Esophagus squamous epithelium (tissue), 4 donors: Measurements from ENCODE around the gene GMNN.

Experiments used
- POLR2A ChIP-seq, 4 donors: fragments of 450-650 bp; IDR thresholded peaks; one replicate each; pipeline ENCODE4 v1.6.1; 2017; ENCODE audit warnings: antibody characterized with exemption in 4 of 4, mild to moderate bottlenecking in 4 of 4, moderate library complexity in 3 of 4
- TF ChIP-seq, protein P1 (sequence below), 6 experiments: fragments of 450-650 bp in 4 of 6; fragments of 200-600 bp in 2 of 6; sonication (generic) in 2 of 6; IDR thresholded peaks; one replicate each; pipeline ENCODE4 v1.5.1; 2016 to 2019; ENCODE audit warnings: antibody characterized with exemption in 6 of 6, mild to moderate bottlenecking in 4 of 6, moderate library complexity in 4 of 6

GRCh38 chr6:24818346-24818745, 43.6 kb downstream of the GMNN start:
- no peak for TF ChIP-seq POLR2A (IDR thresholded peaks at IDR 0.05)
- TF ChIP-seq, protein P1, sequence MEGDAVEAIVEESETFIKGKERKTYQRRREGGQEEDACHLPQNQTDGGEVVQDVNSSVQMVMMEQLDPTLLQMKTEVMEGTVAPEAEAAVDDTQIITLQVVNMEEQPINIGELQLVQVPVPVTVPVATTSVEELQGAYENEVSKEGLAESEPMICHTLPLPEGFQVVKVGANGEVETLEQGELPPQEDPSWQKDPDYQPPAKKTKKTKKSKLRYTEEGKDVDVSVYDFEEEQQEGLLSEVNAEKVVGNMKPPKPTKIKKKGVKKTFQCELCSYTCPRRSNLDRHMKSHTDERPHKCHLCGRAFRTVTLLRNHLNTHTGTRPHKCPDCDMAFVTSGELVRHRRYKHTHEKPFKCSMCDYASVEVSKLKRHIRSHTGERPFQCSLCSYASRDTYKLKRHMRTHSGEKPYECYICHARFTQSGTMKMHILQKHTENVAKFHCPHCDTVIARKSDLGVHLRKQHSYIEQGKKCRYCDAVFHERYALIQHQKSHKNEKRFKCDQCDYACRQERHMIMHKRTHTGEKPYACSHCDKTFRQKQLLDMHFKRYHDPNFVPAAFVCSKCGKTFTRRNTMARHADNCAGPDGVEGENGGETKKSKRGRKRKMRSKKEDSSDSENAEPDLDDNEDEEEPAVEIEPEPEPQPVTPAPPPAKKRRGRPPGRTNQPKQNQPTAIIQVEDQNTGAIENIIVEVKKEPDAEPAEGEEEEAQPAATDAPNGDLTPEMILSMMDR (IDR thresholded peaks at IDR 0.05), result no peak
